Lower lobe of right lung (tissue), 2 donors: Measurements from ENCODE around the gene ZNF460. TPM values are rescaled to one million over a fixed set of nuclear protein-coding genes. Genes with fewer than 3 reads are reported as not detected.

Source experiments
- ATAC-seq, 2 donors: fragments of 200-7000 bp; cut with Tn5 transposase; one replicate each; pipeline ENCODE4 v1.9.1; 2020 to 2022; ENCODE audit warnings: mild to moderate bottlenecking in 2 of 2, moderate library complexity in 2 of 2
- DNase-seq: peaks from one replicate; pipeline ENCODE4 v3.0.0-alpha.2; 2020
- H3K27ac ChIP-seq: fragments of 200-600 bp; one replicate; pipeline ENCODE4 v1.8.0; 2022
- H3K27me3 ChIP-seq: fragments of 200-600 bp; one replicate; pipeline ENCODE4 v1.8.0; 2022; ENCODE audit warnings: low read depth
- H3K36me3 ChIP-seq: fragments of 200-600 bp; one replicate; pipeline ENCODE4 v1.8.0; 2022; ENCODE audit warnings: mild to moderate bottlenecking
- H3K4me1 ChIP-seq: fragments of 200-600 bp; one replicate; pipeline ENCODE4 v1.8.0; 2022
- H3K4me3 ChIP-seq: fragments of 200-600 bp; one replicate; pipeline ENCODE4 v1.8.0; 2022; ENCODE audit warnings: mild to moderate bottlenecking
- H3K9me3 ChIP-seq: fragments of 200-600 bp; one replicate; pipeline ENCODE4 v1.8.0; 2022
- intact Hi-C: fragments of 100-400 bp; cut with DNase I; formaldehyde crosslinking; loops from one replicate; pipeline ENCODE4 v1.11.0; 2022
- total RNA-seq: library from RNA; stranded (reverse); fragmentation: NEBNext Ultra II Directional; extraction: Animal tissue kit (Norgen Biotek cat#: 25700); gene quantifications from one replicate; pipeline ENCODE4 v1.2.1, GENCODE V29; 2021
- TF ChIP-seq, protein P1 (sequence below): fragments of 200-600 bp; IDR thresholded peaks from one replicate; pipeline ENCODE4 v1.8.0; 2022; ENCODE audit warnings: antibody characterized with exemption, mild to moderate bottlenecking
- donor health status: DM: no; HTN: yes; CAD: no; lungs with severe emphysema.

ZNF460 gene
- total RNA-seq, 1 donor from 2014 or later = 51.4 TPM

DNA sequence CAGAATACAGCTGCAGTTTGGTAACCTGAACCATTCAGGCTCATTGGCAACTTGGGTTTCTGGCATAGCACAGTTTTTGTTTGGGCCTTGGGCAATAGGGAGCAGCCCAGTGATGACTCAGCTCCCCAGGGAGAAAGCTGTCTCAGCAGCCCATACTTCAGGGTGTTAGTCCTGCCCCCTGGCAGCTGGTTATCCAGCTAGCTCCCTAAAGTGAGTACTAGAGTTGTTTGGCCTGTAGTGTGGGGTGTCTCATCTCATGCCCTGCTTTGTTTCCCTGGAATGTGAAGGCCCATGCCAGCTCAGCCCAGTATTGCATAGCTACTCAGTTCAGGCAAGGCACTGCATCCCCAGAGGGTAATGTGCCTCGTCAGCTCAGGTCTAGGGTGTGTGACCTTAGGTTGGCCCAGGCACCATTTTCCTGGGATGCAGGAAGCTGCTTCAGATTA, 21.8 kb downstream of the ZNF460 start:
- peaks cover 36% of the 10 kb centered on the region for H3K36me3 ChIP-seq
- no peak for DNase-seq
- ATAC-seq = peak; percentile 55 to 70

DNA sequence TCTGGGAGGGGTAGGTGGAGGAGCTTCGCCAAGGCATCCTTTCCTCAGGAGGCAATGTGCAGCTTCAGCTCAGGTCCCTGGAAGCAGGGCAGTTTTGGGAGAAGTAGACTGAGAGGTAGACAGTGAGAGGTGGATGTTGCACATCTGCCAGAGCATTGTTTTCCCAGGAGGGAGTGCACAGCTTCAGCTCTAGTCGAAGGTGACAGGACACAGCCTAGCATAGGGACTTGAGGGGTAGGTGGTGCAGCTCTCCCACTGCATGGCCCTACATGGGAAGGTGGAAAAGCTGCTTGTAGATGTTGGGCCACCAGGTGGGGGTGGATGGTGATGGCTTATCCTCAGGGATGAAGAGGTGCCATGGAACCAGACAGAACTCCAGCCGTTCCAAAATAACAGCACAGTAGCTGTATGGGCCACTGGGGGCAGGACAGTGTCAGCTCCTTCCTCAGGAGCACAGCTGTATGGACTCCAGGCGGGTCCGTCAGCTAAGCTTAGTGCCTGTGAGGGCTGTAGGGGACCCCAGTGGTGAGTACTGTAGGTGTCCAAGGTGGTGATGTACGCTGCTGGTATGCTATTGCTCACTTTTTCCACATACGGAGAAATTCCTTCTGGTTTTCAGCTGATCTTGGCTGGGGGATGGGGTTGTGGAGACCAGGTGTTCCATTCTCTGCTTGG, 22.6 kb downstream of the ZNF460 start:
- DNase-seq = no peak
- TF ChIP-seq, protein P1, sequence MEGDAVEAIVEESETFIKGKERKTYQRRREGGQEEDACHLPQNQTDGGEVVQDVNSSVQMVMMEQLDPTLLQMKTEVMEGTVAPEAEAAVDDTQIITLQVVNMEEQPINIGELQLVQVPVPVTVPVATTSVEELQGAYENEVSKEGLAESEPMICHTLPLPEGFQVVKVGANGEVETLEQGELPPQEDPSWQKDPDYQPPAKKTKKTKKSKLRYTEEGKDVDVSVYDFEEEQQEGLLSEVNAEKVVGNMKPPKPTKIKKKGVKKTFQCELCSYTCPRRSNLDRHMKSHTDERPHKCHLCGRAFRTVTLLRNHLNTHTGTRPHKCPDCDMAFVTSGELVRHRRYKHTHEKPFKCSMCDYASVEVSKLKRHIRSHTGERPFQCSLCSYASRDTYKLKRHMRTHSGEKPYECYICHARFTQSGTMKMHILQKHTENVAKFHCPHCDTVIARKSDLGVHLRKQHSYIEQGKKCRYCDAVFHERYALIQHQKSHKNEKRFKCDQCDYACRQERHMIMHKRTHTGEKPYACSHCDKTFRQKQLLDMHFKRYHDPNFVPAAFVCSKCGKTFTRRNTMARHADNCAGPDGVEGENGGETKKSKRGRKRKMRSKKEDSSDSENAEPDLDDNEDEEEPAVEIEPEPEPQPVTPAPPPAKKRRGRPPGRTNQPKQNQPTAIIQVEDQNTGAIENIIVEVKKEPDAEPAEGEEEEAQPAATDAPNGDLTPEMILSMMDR = no peak
- intact Hi-C loops = no loop called here
- peaks cover 4% of the 10 kb centered on the region for H3K4me1 ChIP-seq
- no peaks in the 10 kb centered on the region for H3K27me3 ChIP-seq
- H3K36me3 ChIP-seq = peaks cover 36% of the 10 kb centered on the region
- no peak overlapping the region for H3K27ac ChIP-seq
- H3K4me3 ChIP-seq = no peak overlapping the region
- H3K9me3 ChIP-seq = no peaks in the 10 kb centered on the region
- no peak for ATAC-seq

More for the DNA sequence above, 21.8 kb downstream of the ZNF460 start:
- intact Hi-C loops = no loop called here
- Histone ChIP-seq H3K4me3 (no peak overlapping the region), H3K9me3 (no peaks in the 10 kb centered on the region), H3K4me1 (peaks cover 4% of the 10 kb centered on the region), H3K27ac (no peak overlapping the region), H3K27me3 (no peaks in the 10 kb centered on the region)
- TF ChIP-seq, protein P1 = no peak

DNA sequence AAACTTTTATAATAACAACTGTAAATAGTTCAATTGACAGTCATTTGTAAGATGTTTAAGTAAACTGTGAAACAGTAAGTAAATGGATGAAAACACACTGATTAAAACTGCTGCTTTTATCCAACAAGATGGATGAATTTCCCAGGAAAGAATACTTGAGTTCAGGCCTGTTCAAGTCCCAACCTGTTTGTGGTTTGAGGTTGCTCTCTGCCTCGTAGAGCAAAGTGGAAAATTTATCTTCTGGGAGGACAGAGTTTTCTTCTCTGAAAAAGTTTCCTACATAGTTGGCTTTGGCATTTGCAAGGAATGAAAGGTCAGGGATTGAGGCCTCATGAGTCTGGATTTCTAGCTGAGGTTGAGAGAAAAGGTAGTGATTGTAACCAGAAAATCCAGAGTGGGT, 24.8 kb downstream of the ZNF460 start:
- H3K4me3 ChIP-seq = no peak overlapping the region
- intact Hi-C loops = no loop called here

DNA sequence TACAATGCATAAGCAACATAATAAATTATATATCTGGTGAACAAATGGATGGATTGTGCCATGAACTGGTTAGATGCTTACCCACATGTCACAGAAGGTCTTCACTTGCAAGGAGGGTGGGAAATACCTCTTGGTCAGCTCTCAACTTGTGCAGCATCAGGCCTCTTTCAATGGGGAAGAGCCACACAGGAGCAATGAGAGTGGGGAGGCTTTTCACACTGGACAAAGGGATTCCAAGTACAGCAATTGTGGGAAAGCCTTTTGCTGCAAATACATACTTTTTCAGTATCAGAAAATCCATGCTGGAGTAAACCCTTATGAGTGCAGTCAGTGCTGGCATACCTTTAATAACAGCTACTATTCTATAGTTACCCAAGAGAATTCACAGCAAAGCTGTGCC, 28.2 kb downstream of the ZNF460 start:
- TF ChIP-seq, protein P1 = no peak
- H3K27ac ChIP-seq = no peak overlapping the region
- peaks cover 14% of the 10 kb centered on the region for H3K9me3 ChIP-seq
- H3K4me1 ChIP-seq = no peaks in the 10 kb centered on the region
- no peaks in the 10 kb centered on the region for H3K27me3 ChIP-seq
- intact Hi-C loops = no loop called here
- no peak for ATAC-seq
- H3K4me3 ChIP-seq = no peak overlapping the region
- peaks cover 10% of the 10 kb centered on the region for H3K36me3 ChIP-seq
- DNase-seq = no peak

More for the DNA sequence above, 24.8 kb downstream of the ZNF460 start:
- Histone ChIP-seq H3K9me3 (peaks cover 14% of the 10 kb centered on the region), H3K36me3 (peaks cover 21% of the 10 kb centered on the region), H3K27ac (no peak overlapping the region), H3K27me3 (no peaks in the 10 kb centered on the region), H3K4me1 (peaks cover 4% of the 10 kb centered on the region)
- TF ChIP-seq, protein P1 = no peak
- DNase-seq (no peak), ATAC-seq (no peak)

DNA sequence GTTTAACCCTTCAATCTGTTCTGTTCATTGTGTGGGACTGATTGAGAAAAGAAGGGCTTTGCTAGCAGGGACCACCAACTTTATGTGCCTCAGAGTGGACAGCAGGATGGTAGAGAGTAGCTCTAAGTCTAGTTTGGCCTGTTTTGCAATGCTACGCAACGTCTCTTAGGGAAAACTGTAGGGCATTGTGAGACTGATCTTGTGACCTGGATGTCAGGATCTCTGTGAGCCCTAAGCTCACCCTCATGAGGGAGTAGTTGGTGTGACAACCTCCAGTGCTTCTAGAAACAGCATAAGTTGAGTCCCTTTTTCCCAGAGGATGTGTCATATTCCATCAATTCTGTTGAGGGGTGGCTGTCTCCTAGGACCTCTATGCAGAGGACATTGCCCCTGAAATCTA, 30.5 kb downstream of the ZNF460 start:
- no peak for DNase-seq
- ATAC-seq = no peak
- no peaks in the 10 kb centered on the region for H3K27me3 ChIP-seq
- H3K27ac ChIP-seq = no peak overlapping the region
- intact Hi-C loops = no loop called here
- H3K36me3 ChIP-seq = no peaks in the 10 kb centered on the region
- H3K9me3 ChIP-seq = peaks cover 14% of the 10 kb centered on the region
- H3K4me3 ChIP-seq = no peak overlapping the region
- H3K4me1 ChIP-seq = no peaks in the 10 kb centered on the region
- TF ChIP-seq, protein P1 = no peak
